ENCODE data around the gene TENT4A. TPM values are rescaled to one million over a fixed set of nuclear protein-coding genes. Genes with fewer than 3 reads are reported as not detected.

Gene TENT4A
- total RNA-seq, 1 experiment from 2014 or later: 39.3 TPM

DNA sequence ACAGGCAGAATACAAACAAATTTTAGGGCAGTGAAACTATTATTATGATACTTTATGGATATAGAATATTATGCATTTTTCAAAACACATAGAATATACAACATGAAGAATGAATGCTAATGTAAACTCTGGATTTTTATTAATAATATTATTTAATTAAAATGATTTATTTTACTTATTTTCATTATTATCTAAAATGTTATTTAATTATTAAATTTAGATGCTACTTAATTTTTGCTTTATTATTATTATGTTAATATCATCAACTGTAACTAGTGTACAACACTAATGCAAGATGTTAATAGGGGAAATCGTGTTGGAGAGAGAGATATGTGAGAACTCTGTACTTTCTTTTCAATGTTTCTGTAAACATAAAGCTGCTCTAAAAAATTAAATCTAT is 39.3 kb upstream of the TENT4A start:
- ChIA-PET CTCF (no interaction called here), POLR2A (ENCODE audit: unreplicated experiment) (no interaction called here)
- Histone ChIP-seq H3K4me3 (ENCODE audit: low read length) (no peak overlapping the region), H3K9me2 (replicated peaks; ENCODE audit: low read length) (no peaks in the 10 kb centered on the region), H3K4me1 (ENCODE audit: insufficient read depth, low read length) (no peaks in the 10 kb centered on the region), H2AFZ (ENCODE audit: low read length) (no peak overlapping the region), H3K27me3 (ENCODE audit: low read length) (no peaks in the 10 kb centered on the region), H3K79me2 (ENCODE audit: low read length) (no peaks in the 10 kb centered on the region), H3K9ac (ENCODE audit: low read length) (no peak overlapping the region), H3K27ac (ENCODE audit: low read length) (no peak overlapping the region), H3K4me2 (ENCODE audit: low read length) (no peak overlapping the region), H4K20me1 (ENCODE audit: low read length) (no peaks in the 10 kb centered on the region), H3K9me3 (ENCODE audit: low read length) (no peaks in the 10 kb centered on the region), H3F3A (ENCODE audit: low read length, unreplicated experiment) (no peaks in the 10 kb centered on the region), H3K36me3 (ENCODE audit: low read depth, low read length) (peaks cover 4% of the 10 kb centered on the region; the same call in 1 of the 2 replicates)
- no peak for DNase-seq
- TF ChIP-seq, protein P1, sequence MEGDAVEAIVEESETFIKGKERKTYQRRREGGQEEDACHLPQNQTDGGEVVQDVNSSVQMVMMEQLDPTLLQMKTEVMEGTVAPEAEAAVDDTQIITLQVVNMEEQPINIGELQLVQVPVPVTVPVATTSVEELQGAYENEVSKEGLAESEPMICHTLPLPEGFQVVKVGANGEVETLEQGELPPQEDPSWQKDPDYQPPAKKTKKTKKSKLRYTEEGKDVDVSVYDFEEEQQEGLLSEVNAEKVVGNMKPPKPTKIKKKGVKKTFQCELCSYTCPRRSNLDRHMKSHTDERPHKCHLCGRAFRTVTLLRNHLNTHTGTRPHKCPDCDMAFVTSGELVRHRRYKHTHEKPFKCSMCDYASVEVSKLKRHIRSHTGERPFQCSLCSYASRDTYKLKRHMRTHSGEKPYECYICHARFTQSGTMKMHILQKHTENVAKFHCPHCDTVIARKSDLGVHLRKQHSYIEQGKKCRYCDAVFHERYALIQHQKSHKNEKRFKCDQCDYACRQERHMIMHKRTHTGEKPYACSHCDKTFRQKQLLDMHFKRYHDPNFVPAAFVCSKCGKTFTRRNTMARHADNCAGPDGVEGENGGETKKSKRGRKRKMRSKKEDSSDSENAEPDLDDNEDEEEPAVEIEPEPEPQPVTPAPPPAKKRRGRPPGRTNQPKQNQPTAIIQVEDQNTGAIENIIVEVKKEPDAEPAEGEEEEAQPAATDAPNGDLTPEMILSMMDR (conservative IDR thresholded peaks at IDR 0.05; ENCODE audit: low read depth, low read length): no peak
- TF ChIP-seq EZH2phosphoT487 (IDR thresholded peaks at IDR 0.05; ENCODE audit: borderline replicate concordance, low read length) (no peak), EZH2 (IDR thresholded peaks at IDR 0.05; ENCODE audit: low read length, unreplicated experiment) (no peak)
- no peak for ATAC-seq
- intact Hi-C loops (cut with micrococcal nuclease): no loop called here
- BruUV-seq (replicated peaks): no TSS peak

DNA sequence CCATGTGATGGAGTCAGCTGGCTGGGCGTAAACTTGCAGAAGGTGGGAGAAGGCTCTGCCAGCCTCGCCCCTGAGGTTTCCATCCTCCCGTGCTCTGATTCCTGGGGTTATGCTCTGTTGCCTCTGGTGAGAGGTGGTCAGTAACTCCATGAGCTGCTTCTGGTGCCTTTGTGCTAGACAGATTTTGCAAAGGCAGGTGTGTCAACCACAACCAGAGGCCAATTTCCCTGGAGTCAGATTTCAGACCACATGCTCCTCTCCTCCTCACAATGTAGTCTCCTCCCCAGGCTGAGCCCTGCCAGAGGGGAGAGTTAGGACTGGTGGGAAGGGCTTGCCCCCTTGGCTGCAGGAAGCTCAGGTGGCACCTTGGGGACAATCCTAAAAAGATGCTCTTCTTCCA is 38.8 kb upstream of the TENT4A start:
- H3K9me2 ChIP-seq (replicated peaks; ENCODE audit: low read length): no peaks in the 10 kb centered on the region
- POLR2A ChIA-PET (ENCODE audit: unreplicated experiment): no interaction called here
- TF ChIP-seq EZH2phosphoT487 (IDR thresholded peaks at IDR 0.05; ENCODE audit: borderline replicate concordance, low read length): no peak
- no peak overlapping the region for H2AFZ ChIP-seq (ENCODE audit: low read length)
- no peaks in the 10 kb centered on the region for H3F3A ChIP-seq (ENCODE audit: low read length, unreplicated experiment)
- intact Hi-C loops (cut with micrococcal nuclease): no loop called here
- no peak for DNase-seq
- H3K27ac ChIP-seq (ENCODE audit: low read length): no peak overlapping the region
- no peaks in the 10 kb centered on the region for H4K20me1 ChIP-seq (ENCODE audit: low read length)
- no TSS peak for BruUV-seq (replicated peaks)
- H3K4me3 ChIP-seq (ENCODE audit: low read length): no peak overlapping the region
- no peak overlapping the region for H3K9ac ChIP-seq (ENCODE audit: low read length)
- no peak for ATAC-seq
- no peaks in the 10 kb centered on the region for H3K79me2 ChIP-seq (ENCODE audit: low read length)
- no peak overlapping the region for H3K4me2 ChIP-seq (ENCODE audit: low read length)
- H3K27me3 ChIP-seq (ENCODE audit: low read length): no peaks in the 10 kb centered on the region
- H3K4me1 ChIP-seq (ENCODE audit: insufficient read depth, low read length): no peaks in the 10 kb centered on the region
- peaks cover 4% of the 10 kb centered on the region; the same call in 1 of the 2 replicates for H3K36me3 ChIP-seq (ENCODE audit: low read depth, low read length)
- H3K9me3 ChIP-seq (ENCODE audit: low read length): no peaks in the 10 kb centered on the region
- CTCF ChIA-PET: no interaction called here

DNA sequence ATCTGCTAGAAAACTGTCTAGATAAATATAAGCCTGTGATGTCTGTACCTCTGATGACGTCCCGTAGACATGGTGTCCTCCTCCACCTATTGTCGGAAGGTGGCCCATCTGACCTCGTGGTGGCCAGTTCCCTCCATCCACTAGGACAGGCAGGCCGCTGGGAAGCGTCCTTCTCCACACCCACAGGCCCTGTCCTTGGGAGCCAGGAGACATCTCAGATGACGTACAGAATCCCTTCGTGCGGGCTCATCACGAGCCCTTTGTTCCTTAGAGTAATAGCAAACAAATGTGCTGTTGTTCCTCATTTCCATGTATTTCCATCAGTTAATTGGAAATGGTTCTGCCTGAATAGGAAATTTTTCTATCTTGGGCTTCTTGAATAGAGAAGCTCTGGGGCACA is 38.3 kb upstream of the TENT4A start:
- ATAC-seq (no peak), DNase-seq (no peak)
- no peak overlapping the region for H2AFZ ChIP-seq (ENCODE audit: low read length)
- no peak overlapping the region for H3K4me3 ChIP-seq (ENCODE audit: low read length)
- no TSS peak for BruUV-seq (replicated peaks)
- no peak overlapping the region for H3K9ac ChIP-seq (ENCODE audit: low read length)
- H3K27me3 ChIP-seq (ENCODE audit: low read length): no peaks in the 10 kb centered on the region
- peaks cover 4% of the 10 kb centered on the region; the same call in 1 of the 2 replicates for H3K36me3 ChIP-seq (ENCODE audit: low read depth, low read length)
- H3K27ac ChIP-seq (ENCODE audit: low read length): no peak overlapping the region
- H3F3A ChIP-seq (ENCODE audit: low read length, unreplicated experiment): no peaks in the 10 kb centered on the region
- no peak for TF ChIP-seq EZH2 (IDR thresholded peaks at IDR 0.05; ENCODE audit: low read length, unreplicated experiment)
- TF ChIP-seq, protein P1 (conservative IDR thresholded peaks at IDR 0.05; ENCODE audit: low read depth, low read length): no peak
- ChIA-PET POLR2A (ENCODE audit: unreplicated experiment) (no interaction called here), CTCF (no interaction called here)
- H3K79me2 ChIP-seq (ENCODE audit: low read length): no peaks in the 10 kb centered on the region
- H3K4me1 ChIP-seq (ENCODE audit: insufficient read depth, low read length): no peaks in the 10 kb centered on the region
- intact Hi-C loops (cut with micrococcal nuclease): no loop called here
- H3K9me2 ChIP-seq (replicated peaks; ENCODE audit: low read length): no peaks in the 10 kb centered on the region
- H3K9me3 ChIP-seq (ENCODE audit: low read length): no peaks in the 10 kb centered on the region
- H3K4me2 ChIP-seq (ENCODE audit: low read length): no peak overlapping the region
- no peaks in the 10 kb centered on the region for H4K20me1 ChIP-seq (ENCODE audit: low read length)

Measured in PC-3 (cell line).